Measurements from ENCODE around the gene HSD17B8.

GRCh38 chr6:33237741-33238140 is 33.3 kb downstream of the HSD17B8 start:
- TF ChIP-seq CTCF (conservative IDR thresholded peaks at IDR 0.05; ENCODE audit: low read depth, low read length) (no peak), EZH2phosphoT487 (IDR thresholded peaks at IDR 0.05; ENCODE audit: borderline replicate concordance, low read length) (no peak), EZH2 (IDR thresholded peaks at IDR 0.05; ENCODE audit: low read length, unreplicated experiment) (no peak)

Measured in PC-3 (cell line).